PC-9 (cell line): ENCODE data around the gene ACACB. TPM values are rescaled to one million over a fixed set of nuclear protein-coding genes. Genes with fewer than 3 reads are reported as not detected.

ENCODE experiments used
- BruUV-seq: library from RNA; stranded (reverse); fragments of 400-500 nt; replicated peaks from 2 replicates; lab custom pipeline; 2021; lab: Mats Ljungman, UMichigan
- CTCF ChIA-PET: fragments of 300-600 bp; sonication (Branson Sonifier 250); formaldehyde crosslinking; loops from one replicate; lab custom pipeline; 2022; ENCODE audit warnings: antibody characterized with exemption; lab: Charles Lee
- POLR2A ChIA-PET: fragments of 300-600 bp; sonication (Branson Sonifier 250); formaldehyde crosslinking; loops from one replicate; lab custom pipeline; 2022; ENCODE audit warnings: antibody characterized with exemption; ENCODE audit not compliant: unreplicated experiment; lab: Charles Lee
- DNase-seq, 2 experiments: peaks; one replicate each; pipeline versions ENCODE4 v3.0.0 to v3.0.0-alpha.2; 2015 to 2022; ENCODE audit warnings: mixed read lengths in 1 of 2
- H2AFZ ChIP-seq: fragments of 200-600 bp; sonication (generic); 2 replicates; pipeline ENCODE4 v1.8.1; 2017; ENCODE audit warnings: antibody characterized with exemption
- H3F3A ChIP-seq: fragments of 200-600 bp; sonication (generic); 2 replicates; pipeline ENCODE4 v1.8.1; 2017; ENCODE audit warnings: antibody characterized with exemption, mild to moderate bottlenecking, low read depth; ENCODE audit not compliant: insufficient read depth
- H3K27ac ChIP-seq: fragments of 200-600 bp; sonication (generic); 2 replicates; pipeline ENCODE4 v1.6.1; 2016; ENCODE audit warnings: mixed run types
- H3K27me3 ChIP-seq: fragments of 200-600 bp; sonication (generic); 2 replicates; pipeline ENCODE4 v1.6.1; 2016; ENCODE audit warnings: low read depth, mixed run types; ENCODE audit not compliant: insufficient read depth
- H3K36me3 ChIP-seq: fragments of 200-600 bp; sonication (generic); 2 replicates; pipeline ENCODE4 v1.6.1; 2016; ENCODE audit warnings: low read depth, mixed run types
- H3K4me1 ChIP-seq: fragments of 200-600 bp; sonication (generic); replicated peaks from 2 replicates; pipeline ENCODE4 v1.6.1; 2016; ENCODE audit warnings: mixed run types; ENCODE audit not compliant: insufficient read depth
- H3K4me2 ChIP-seq: fragments of 200-600 bp; sonication (generic); 2 replicates; pipeline ENCODE4 v1.6.1; 2017; ENCODE audit warnings: mixed run types
- H3K4me3 ChIP-seq: fragments of 200-600 bp; sonication (generic); 2 replicates; pipeline ENCODE4 v1.6.1; 2016; ENCODE audit warnings: mixed run types
- H3K79me2 ChIP-seq: fragments of 200-600 bp; sonication (generic); 2 replicates; pipeline ENCODE4 v1.6.1; 2017; ENCODE audit warnings: low read depth, mixed run types
- H3K9me2 ChIP-seq: fragments of 200-600 bp; sonication (generic); 2 replicates; pipeline ENCODE4 v1.8.1; 2017; ENCODE audit warnings: mild to moderate bottlenecking; ENCODE audit not compliant: insufficient read depth
- H3K9me3 ChIP-seq: fragments of 200-600 bp; sonication (generic); 2 replicates; pipeline ENCODE4 v1.8.1; 2016; ENCODE audit warnings: low read depth; ENCODE audit not compliant: insufficient read depth
- H4K20me1 ChIP-seq: fragments of 200-600 bp; sonication (generic); 2 replicates; pipeline ENCODE4 v1.8.1; 2017; ENCODE audit not compliant: insufficient read depth
- CTCF ChIP-seq: fragments of 200-600 bp; sonication (generic); conservative IDR thresholded peaks from 2 replicates; pipeline ENCODE4 v1.6.1; 2017; ENCODE audit warnings: mixed run types, antibody characterized with exemption, mild to moderate bottlenecking, moderate library complexity
- EZH2 ChIP-seq: fragments of 200-600 bp; sonication (generic); IDR thresholded peaks from 2 replicates; pipeline ENCODE4 v1.8.0; 2017; ENCODE audit warnings: antibody characterized with exemption, low read depth
- intact Hi-C: fragments of 100-400 bp; cut with micrococcal nuclease; formaldehyde crosslinking; loops from one replicate; pipeline ENCODE4 v1.10.0; 2022; ENCODE audit not compliant: unreplicated experiment
- total RNA-seq: library from RNA; stranded (reverse); gene quantifications from 2 replicates; pipeline ENCODE4 v1.2.3, GENCODE V29; 2021

Gene ACACB
- total RNA-seq, 1 experiment from 2014 or later: 13.8 TPM

DNA sequence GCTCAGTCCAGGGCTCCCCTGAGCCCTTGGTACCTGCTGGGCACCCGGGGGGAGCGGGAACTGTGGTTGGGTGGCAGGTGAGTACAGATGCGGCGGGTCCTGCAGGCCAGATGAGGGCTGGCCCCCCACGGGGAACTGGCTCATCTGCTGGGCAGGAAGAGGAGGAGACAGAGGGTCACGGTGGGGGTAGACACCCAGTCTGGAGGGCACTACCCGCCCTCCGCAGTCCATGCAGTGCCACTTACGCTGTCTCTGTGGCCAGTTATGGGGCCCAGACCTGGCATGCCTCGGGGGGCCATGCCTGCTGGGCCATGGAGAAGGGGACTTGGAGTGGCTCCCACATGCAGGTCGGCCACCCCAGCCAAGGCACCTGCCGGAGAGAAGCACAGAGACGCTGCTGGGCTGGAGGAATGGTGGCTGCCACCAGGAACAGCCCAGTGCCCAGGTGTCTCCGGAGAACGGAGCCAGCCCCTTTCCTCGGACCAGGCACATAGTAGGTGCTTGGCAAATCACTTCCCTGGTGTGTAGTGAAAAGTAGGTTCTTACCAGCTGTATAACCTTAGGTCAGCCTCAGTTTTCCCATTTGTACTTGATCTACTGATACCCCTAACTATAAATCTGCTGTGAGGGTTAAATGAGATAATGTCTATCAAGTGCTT, 171.6 kb downstream of the ACACB start:
- ChIA-PET CTCF (interaction anchor here (0.6 kb wide), 1 partner anchor 11 kb away, joined by 3 read pairs; no protein-coding TSS in a partner anchor), POLR2A (no interaction called here)
- no peaks in the 10 kb centered on the region for H3K4me1 ChIP-seq
- H3K79me2 ChIP-seq: no peaks in the 10 kb centered on the region
- no peak overlapping the region for H3K4me3 ChIP-seq
- no peaks in the 10 kb centered on the region for H3F3A ChIP-seq
- no peak overlapping the region for H3K4me2 ChIP-seq
- H3K27me3 ChIP-seq: peaks cover 31% of the 10 kb centered on the region
- DNase-seq: no peak
- H3K27ac ChIP-seq: no peak overlapping the region
- H3K9me2 ChIP-seq: no peaks in the 10 kb centered on the region
- H3K9me3 ChIP-seq: no peaks in the 10 kb centered on the region
- intact Hi-C loops: no loop called here
- H3K36me3 ChIP-seq: no peaks in the 10 kb centered on the region
- no peak for TF ChIP-seq EZH2
- TF ChIP-seq CTCF: no peak
- no peaks in the 10 kb centered on the region for H4K20me1 ChIP-seq
- no TSS peak for BruUV-seq
- no peak overlapping the region for H2AFZ ChIP-seq

GRCh38 chr12:109288571-109288970, 172.2 kb downstream of the ACACB start:
- no peak overlapping the region for H2AFZ ChIP-seq

GRCh38 chr12:109289004-109289403, 172.6 kb downstream of the ACACB start:
- Histone ChIP-seq H3F3A (no peaks in the 10 kb centered on the region), H3K36me3 (no peaks in the 10 kb centered on the region), H4K20me1 (no peaks in the 10 kb centered on the region), H3K27me3 (peaks cover 33% of the 10 kb centered on the region), H2AFZ (no peak overlapping the region), H3K4me3 (no peak overlapping the region), H3K9me2 (no peaks in the 10 kb centered on the region), H3K4me1 (no peaks in the 10 kb centered on the region), H3K4me2 (no peak overlapping the region), H3K9me3 (no peaks in the 10 kb centered on the region), H3K79me2 (no peaks in the 10 kb centered on the region), H3K27ac (no peak overlapping the region)
- POLR2A ChIA-PET: no interaction called here
- TF ChIP-seq EZH2 (no peak), CTCF (no peak)
- no peak for DNase-seq
- no TSS peak for BruUV-seq
- CTCF ChIA-PET: no interaction called here
- intact Hi-C loops: no loop called here

More at GRCh38 chr12:109288571-109288970, 172.2 kb downstream of the ACACB start:
- Histone ChIP-seq H3K4me1 (no peaks in the 10 kb centered on the region), H3K9me3 (no peaks in the 10 kb centered on the region), H3K9me2 (no peaks in the 10 kb centered on the region), H3K4me3 (no peak overlapping the region), H3K36me3 (no peaks in the 10 kb centered on the region), H3K27ac (no peak overlapping the region), H3F3A (no peaks in the 10 kb centered on the region), H3K4me2 (no peak overlapping the region), H4K20me1 (no peaks in the 10 kb centered on the region), H3K27me3 (peaks cover 33% of the 10 kb centered on the region), H3K79me2 (no peaks in the 10 kb centered on the region)
- CTCF ChIA-PET: no interaction called here
- intact Hi-C loops: no loop called here
- POLR2A ChIA-PET: no interaction called here
- BruUV-seq: no TSS peak
- no peak for DNase-seq
- TF ChIP-seq CTCF: no peak
- no peak for TF ChIP-seq EZH2
